A673 (cell line): ENCODE measurements around the gene TLCD4.

ENCODE experiments used
- EZH2 ChIP-seq: fragments of 200-600 bp; sonication (generic); IDR thresholded peaks from 2 replicates; pipeline ENCODE4 v1.6.1; 2017; ENCODE audit warnings: borderline replicate concordance, low read depth, mild to moderate bottlenecking, mixed read lengths, antibody characterized with exemption, low read length; ENCODE audit not compliant: poor library complexity, severe bottlenecking
- TF ChIP-seq, protein P1 (sequence below): fragments of 300-800, 200-600 bp; sonication (generic); conservative IDR thresholded peaks from 2 replicates; pipeline ENCODE4 v1.5.1; 2017; ENCODE audit warnings: low read depth, mild to moderate bottlenecking, antibody characterized with exemption, low read length, moderate library complexity, mixed read lengths

DNA sequence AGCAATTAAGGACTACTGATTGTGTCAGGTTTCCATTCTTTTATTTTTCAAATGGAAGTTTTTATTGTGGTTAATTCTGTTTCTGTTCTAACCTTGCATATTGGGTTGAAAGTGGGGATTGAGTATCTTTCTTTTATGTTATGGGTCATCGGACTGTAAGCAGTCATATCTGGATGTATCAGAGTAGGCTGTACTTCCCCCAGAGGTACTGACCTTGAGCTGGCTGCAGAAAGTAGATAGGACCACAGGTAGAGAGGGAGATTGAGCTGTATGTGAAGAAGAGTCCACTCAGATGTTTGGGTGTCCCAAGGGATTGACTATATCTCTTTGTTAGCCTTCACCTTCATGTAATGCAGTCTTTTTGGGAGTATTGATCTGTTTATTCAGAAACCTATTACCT lies 23.9 kb upstream of the TLCD4 start:
- TF ChIP-seq EZH2 = no peak
- TF ChIP-seq, protein P1, sequence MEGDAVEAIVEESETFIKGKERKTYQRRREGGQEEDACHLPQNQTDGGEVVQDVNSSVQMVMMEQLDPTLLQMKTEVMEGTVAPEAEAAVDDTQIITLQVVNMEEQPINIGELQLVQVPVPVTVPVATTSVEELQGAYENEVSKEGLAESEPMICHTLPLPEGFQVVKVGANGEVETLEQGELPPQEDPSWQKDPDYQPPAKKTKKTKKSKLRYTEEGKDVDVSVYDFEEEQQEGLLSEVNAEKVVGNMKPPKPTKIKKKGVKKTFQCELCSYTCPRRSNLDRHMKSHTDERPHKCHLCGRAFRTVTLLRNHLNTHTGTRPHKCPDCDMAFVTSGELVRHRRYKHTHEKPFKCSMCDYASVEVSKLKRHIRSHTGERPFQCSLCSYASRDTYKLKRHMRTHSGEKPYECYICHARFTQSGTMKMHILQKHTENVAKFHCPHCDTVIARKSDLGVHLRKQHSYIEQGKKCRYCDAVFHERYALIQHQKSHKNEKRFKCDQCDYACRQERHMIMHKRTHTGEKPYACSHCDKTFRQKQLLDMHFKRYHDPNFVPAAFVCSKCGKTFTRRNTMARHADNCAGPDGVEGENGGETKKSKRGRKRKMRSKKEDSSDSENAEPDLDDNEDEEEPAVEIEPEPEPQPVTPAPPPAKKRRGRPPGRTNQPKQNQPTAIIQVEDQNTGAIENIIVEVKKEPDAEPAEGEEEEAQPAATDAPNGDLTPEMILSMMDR = no peak
